Right renal cortex interstitium (tissue), 3 donors: Measurements from ENCODE around the gene AJM1. TPM values are rescaled to one million over a fixed set of nuclear protein-coding genes. Genes with fewer than 3 reads are reported as not detected.
"Not testable (repeated sequence)": the region's sequence is repeated elsewhere in the genome, so short reads cannot be mapped to it uniquely, and the experiment has no call there.

Experiments used
- DNase-seq, 3 donors: peaks; one replicate each; pipeline ENCODE4 v3.0.0-alpha.2; 2013; ENCODE audit warnings: low read depth in 3 of 3, low spot score in 2 of 3
- polyA plus RNA-seq, 3 donors: library from polyadenylated mRNA; unstranded; fragments of 120-200 nt; gene quantifications; one replicate each; pipeline ENCODE4 v1.2.1, GENCODE V29; 2013; ENCODE audit not compliant: insufficient read length in 3 of 3

The AJM1 gene
- polyA plus RNA-seq, 3 donors = 0.54 to 0.80 (median 0.64) TPM

DNA sequence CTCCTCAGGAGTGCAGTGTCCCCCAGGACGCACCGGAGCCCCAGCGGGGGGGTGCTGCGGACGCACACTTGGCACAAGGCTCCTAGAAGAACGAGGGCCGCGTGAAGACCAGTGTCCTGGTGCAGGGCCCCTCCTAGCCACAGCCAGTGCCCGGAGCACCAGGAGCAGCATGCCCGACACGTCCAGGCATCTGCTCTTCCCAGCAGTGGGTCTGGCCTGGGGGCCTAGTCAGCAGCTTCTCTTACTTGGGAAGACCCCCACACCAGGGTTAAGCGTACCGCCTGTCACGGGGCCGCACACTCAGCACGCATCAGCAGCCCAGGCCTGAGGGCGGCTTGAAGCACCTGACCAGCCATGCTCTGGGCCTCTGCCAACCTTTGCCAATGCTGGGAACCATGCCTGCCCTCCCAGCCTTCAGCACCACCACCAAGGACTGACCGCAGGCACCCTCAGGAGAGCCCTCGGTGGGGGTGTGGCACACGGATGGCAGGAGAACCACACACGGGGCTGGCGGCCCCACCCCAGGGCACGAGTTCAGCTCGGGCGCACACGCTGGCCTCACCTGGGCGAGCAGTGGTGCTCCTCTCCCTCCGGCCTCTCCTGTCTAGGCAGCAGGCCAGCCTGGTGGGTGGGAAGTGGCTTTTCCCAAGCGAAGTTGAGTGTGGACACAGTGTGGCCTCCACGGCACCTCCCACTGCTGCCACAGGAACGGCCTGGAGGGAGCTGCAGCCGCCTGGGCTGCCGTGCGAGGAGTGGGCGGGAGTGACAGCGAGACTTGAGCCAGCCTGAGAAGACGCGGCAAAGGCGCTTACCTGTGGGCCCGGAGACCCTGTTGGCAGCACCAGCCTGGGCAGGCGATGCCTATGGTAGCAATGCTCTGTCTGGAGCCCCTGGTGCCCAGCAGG lies 12.0 kb upstream of the AJM1 start:
- no peak for DNase-seq

GRCh38 chr9:136831002-136831719 lies 11.1 kb upstream of the AJM1 start:
- no peak for DNase-seq

DNA sequence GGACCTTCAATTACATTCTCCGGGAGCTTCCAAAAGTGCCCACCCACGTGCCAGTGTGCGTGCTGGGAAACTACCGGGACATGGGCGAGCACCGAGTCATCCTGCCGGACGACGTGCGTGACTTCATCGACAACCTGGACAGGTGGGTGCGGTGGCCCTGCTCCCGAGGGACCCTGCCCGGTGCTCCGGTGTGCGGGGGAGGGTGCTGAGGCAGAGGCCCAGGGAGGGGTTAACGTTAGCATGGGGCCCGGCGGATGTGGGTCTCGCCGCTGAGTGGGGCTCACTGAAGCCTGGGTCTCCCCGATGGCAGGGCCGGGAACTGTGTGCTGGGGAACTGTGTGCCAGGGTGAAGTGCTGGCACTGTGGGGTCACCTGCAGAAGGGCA lies 10.6 kb upstream of the AJM1 start:
- no peak for DNase-seq

DNA sequence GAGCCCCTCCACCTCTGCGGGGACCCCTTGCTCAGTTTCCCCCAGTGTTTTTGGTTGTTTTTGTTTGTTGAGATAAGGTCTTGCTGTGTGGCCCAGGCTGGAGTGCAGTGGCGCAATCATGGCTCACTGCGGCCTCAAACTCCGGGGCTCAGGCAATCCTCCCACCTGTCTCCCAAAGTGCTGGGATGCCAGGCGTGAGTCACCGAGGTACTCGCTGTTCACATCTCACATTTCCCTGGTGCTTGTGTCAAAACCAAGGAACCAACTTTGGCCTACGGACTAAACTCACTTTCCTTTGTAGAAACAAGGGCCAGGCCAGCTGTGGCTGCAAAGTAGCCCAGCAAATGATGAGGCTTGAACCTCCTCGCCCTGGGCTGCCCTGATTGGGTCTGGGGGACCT lies 9.7 kb upstream of the AJM1 start:
- no peak for DNase-seq

GRCh38 chr9:136833381-136834048 lies 8.8 kb upstream of the AJM1 start:
- not testable (repeated sequence) for DNase-seq

- DNase-seq = no peak
Measured at GRCh38 chr9:136835162-136835931, 6.9 kb upstream of the AJM1 start.

- DNase-seq = no peak
Measured at GRCh38 chr9:136835932-136836904, 6.1 kb upstream of the AJM1 start.

- no peak for DNase-seq
Measured at GRCh38 chr9:136837146-136837855, 5.0 kb upstream of the AJM1 start.

- DNase-seq = not testable (repeated sequence)
Measured at GRCh38 chr9:136837856-136838277, 4.4 kb upstream of the AJM1 start.

GRCh38 chr9:136838314-136839228 lies 3.7 kb upstream of the AJM1 start:
- DNase-seq = no peak

DNA sequence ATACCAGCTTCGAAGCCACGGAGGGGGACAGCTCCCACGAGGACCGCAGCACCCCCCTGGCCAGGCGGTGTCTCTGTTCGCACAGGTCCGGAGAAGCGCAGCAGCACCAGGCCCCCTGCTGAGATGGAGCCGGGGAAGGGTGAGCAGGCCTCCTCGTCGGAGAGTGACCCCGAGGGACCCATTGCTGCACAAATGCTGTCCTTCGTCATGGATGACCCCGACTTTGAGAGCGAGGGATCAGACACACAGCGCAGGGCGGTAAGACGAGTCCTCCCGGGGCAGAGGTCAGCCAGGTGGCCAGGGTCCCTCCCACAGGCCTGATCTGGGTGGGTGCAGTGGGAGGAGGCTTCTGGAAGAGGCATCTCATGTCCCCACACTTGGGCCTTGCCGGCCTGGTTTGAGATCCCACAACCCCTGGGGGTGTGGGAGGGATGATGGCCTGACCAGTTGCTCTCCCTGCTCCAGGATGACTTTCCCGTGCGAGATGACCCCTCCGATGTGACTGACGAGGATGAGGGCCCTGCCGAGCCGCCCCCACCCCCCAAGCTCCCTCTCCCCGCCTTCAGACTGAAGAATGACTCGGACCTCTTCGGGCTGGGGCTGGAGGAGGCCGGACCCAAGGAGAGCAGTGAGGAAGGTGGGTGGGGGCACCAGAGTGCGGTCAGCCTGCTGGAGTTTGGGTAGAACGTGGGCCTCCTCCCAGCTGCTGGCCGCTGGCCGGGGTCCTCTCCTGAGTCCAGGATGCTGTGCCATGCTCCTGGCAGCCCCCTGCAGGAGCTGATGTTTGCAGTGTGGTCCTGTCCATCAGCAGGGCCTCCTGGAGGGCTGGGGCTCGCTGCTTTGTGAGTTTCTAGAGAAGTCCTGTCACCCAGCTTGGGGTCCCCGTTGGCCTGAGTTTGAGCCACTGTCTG lies 2.8 kb upstream of the AJM1 start:
- DNase-seq = no peak

GRCh38 chr9:136840140-136840876 lies 2.0 kb upstream of the AJM1 start:
- DNase-seq = no peak

DNA sequence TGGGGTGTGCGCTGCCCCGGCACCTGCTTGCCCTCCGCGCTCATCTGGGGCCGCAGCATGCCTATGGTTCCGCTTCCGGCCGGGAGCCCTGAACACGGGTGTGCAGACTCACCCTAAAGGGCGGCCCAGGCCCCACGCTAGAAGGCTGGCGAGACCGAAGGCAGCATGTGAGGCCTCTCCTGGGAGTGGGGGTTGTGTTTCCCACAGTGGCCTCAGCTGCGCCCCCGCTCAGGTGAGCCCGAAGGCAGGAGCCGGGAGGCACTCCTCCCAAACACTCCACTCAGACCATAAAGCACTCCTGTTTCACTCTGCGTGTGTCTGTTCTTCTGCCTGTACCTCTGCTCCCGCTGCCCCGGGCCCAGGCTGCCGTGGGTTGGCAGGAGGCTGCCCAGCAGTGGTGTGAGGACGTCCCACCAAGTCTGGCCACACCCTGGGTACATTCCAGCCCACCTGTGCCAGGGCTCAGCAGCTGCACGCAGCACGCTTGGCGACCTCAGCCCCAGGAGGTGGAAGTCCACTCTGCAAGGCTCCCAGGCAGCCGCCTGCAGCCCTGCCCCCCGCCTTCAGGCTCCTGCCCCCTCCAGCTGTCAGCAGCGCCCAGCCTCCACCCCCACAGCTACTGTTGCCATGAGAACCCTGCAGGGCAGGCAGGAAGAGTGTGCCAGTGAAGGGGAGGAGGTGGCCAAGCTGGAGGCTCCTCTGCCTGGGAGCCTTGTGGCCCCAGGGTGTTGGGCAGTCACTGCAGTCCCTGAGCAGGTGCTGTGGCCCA lies 1.2 kb upstream of the AJM1 start:
- DNase-seq = no peak

GRCh38 chr9:136841646-136842379 lies 465 bp upstream of the AJM1 start:
- DNase-seq = not testable (repeated sequence)
